K562 (cell line): ENCODE measurements around the gene PATJ. TPM values are rescaled to one million over a fixed set of nuclear protein-coding genes. Genes with fewer than 3 reads are reported as not detected.
"Not testable (repeated sequence)": the region's sequence is repeated elsewhere in the genome, so short reads cannot be mapped to it uniquely, and the experiment has no call there.

Source experiments
- ATAC-seq: fragments of 200-7000 bp; cut with Tn5 transposase; 3 replicates; pipeline ENCODE4 v1.9.1; 2020; ENCODE audit warnings: moderate library complexity
- BruUV-seq: library from RNA; stranded (reverse); fragments of 400-500 nt; replicated peaks from 2 replicates; lab custom pipeline; 2021; lab: Mats Ljungman, UMichigan
- CTCF ChIA-PET: fragments of 300-600 bp; formaldehyde crosslinking; extraction: SDS; loops from one replicate; lab custom pipeline; 2021; ENCODE audit warnings: low intra/inter-chr PET ratio; lab: Yijun Ruan, JAX
- POLR2A ChIA-PET: fragments of 300-600, 350-650 bp; sonication (Branson Sonifier 250); formaldehyde crosslinking; extraction: SDS; loops from one replicate; lab custom pipeline; 2021; ENCODE audit warnings: antibody characterized with exemption, inconsistent platforms; lab: Yijun Ruan, JAX
- DNase-seq, 4 experiments: peaks; one replicate each; pipeline versions ENCODE4 v3.0.0 to v3.0.0-alpha.2; 2011 to 2018; ENCODE audit warnings: low spot score in 3 of 4, mixed read lengths in 3 of 4; ENCODE audit errors: extremely low read depth in 1 of 4
- FAIRE-seq: peaks from 2 replicates; lab custom pipeline; 2011; peaks lifted over from hg19 to GRCh38; lab: Jason Lieb, UNC
- H2AFZ ChIP-seq: 2 replicates; pipeline ENCODE4 v1.6.0; 2011; ENCODE audit warnings: low read depth, low read length, control low read depth, inconsistent platforms
- H3K27ac ChIP-seq: fragments of 200-600 bp; 3 replicates; pipeline ENCODE4 v1.8.0; 2011; ENCODE audit warnings: low read depth, mild to moderate bottlenecking, control low read depth, inconsistent platforms, low read length, moderate library complexity, mixed read lengths; ENCODE audit errors: extremely low read depth
- H3K27me3 ChIP-seq, 2 experiments: fragments of 300-600 bp in 1 of 2; 2 replicates in 1 of 2; 3 replicates in 1 of 2; pipeline versions ENCODE4 v1.6.0 to v1.8.0; 2011; ENCODE audit warnings: inconsistent platforms in 2 of 2, low read length in 2 of 2, mild to moderate bottlenecking in 1 of 2, mixed read lengths in 1 of 2, moderate library complexity in 1 of 2; ENCODE audit not compliant: control insufficient read depth in 2 of 2, insufficient read depth in 2 of 2
- H3K36me3 ChIP-seq: fragments of 300-600 bp; 3 replicates; pipeline ENCODE4 v1.8.0; 2011; ENCODE audit warnings: mild to moderate bottlenecking, low read length, inconsistent platforms; ENCODE audit not compliant: control insufficient read depth, insufficient read depth
- H3K4me1 ChIP-seq, 2 experiments: fragments of 200-600 bp in 1 of 2; replicated peaks in 1 of 2; 2 replicates in 1 of 2; 3 replicates in 1 of 2; pipeline versions ENCODE4 v1.5.1 to v1.8.0; 2011; ENCODE audit warnings: inconsistent platforms in 2 of 2, low read length in 2 of 2, mild to moderate bottlenecking in 1 of 2, mixed read lengths in 1 of 2, moderate library complexity in 1 of 2; ENCODE audit not compliant: control insufficient read depth in 2 of 2, insufficient read depth in 2 of 2
- H3K4me2 ChIP-seq: 2 replicates; pipeline ENCODE4 v1.6.1; 2011; ENCODE audit warnings: low read length, control low read depth, inconsistent platforms, mixed read lengths; ENCODE audit not compliant: insufficient read depth
- H3K4me3 ChIP-seq: fragments of 200-600 bp; sonication (generic), shearing (Covaris generic); 2 replicates; pipeline ENCODE4 v1.5.1; 2016; ENCODE audit warnings: control low read depth, inconsistent platforms
- H3K79me2 ChIP-seq: fragments of 200-600 bp; 3 replicates; pipeline ENCODE4 v1.8.0; 2011; ENCODE audit warnings: low read length, inconsistent platforms; ENCODE audit not compliant: control insufficient read depth, insufficient read depth
- H3K9ac ChIP-seq, 2 experiments: 2 replicates each; pipeline versions ENCODE4 v1.6.0 to v1.6.1; 2011; ENCODE audit warnings: low read depth in 2 of 2, low read length in 2 of 2, control low read depth in 1 of 2, inconsistent platforms in 1 of 2, mild to moderate bottlenecking in 1 of 2, mixed read lengths in 1 of 2; ENCODE audit not compliant: insufficient read depth in 1 of 2
- H3K9me1 ChIP-seq: one replicate; pipeline ENCODE4 v1.6.0; 2011; ENCODE audit warnings: inconsistent platforms, mild to moderate bottlenecking, low read length, moderate library complexity; ENCODE audit not compliant: control insufficient read depth, insufficient read depth
- H3K9me3 ChIP-seq: replicated peaks from 2 replicates; pipeline ENCODE4 v1.5.1; 2011; ENCODE audit warnings: low read depth, low read length, inconsistent platforms; ENCODE audit not compliant: control insufficient read depth, insufficient read depth
- H4K20me1 ChIP-seq: replicated peaks from 2 replicates; pipeline ENCODE4 v1.6.1; 2011; ENCODE audit warnings: low read length, inconsistent platforms, mixed read lengths; ENCODE audit not compliant: control insufficient read depth, insufficient read depth
- FOXK2 ChIP-seq, 2 experiments: fragments of 450-650 bp; IDR thresholded peaks in 1 of 2; conservative IDR thresholded peaks in 1 of 2; 2 replicates each; pipeline ENCODE4 v1.6.1; 2016; ENCODE audit warnings: low read depth in 2 of 2, mild to moderate bottlenecking in 1 of 2
- MAFG ChIP-seq: fragments of 450-650 bp; conservative IDR thresholded peaks from 2 replicates; pipeline ENCODE4 v1.6.1; 2016; ENCODE audit warnings: missing genetic modification characterization, missing compliant biosample characterization
- WGBS: fragments of 100-300 bp; shearing (Covaris generic); methylation state at CpG from one replicate; pipeline ENCODE4 v1.1.6; 2016; ENCODE audit warnings: low coverage, mixed read lengths; ENCODE audit not compliant: insufficient coverage; ENCODE audit errors: missing lambda C conversion rate; 5-methylcytosine and 5-hydroxymethylcytosine counted together
- in situ Hi-C: fragments of 300-500 bp; cut with MboI; formaldehyde crosslinking; loops from 4 replicates; pipeline ENCODE4 v1.15.0; 2018; ENCODE audit warnings: inconsistent platforms, mixed read lengths
- intact Hi-C: fragments of 100-400 bp; cut with micrococcal nuclease; formaldehyde crosslinking; loops from 2 replicates; pipeline ENCODE4 v1.14.2; 2022
- polyA plus RNA-seq, 8 experiments: library from polyadenylated mRNA; depleted of rRNA in 4 of 8; stranded (reverse) in 5 of 8; unstranded in 3 of 8; fragments of >200 nt; fragmentation: Nextera tagmentation in 2 of 8; fragmentation: Illumina TruSeq in 1 of 8; extraction: Ambion mirVana in 2 of 8; extraction: Trizol in 1 of 8; gene quantifications; 2 replicates each; pipeline versions ENCODE4 v1.2.1 to v1.2.3, GENCODE V29; 2011 to 2014; ENCODE audit warnings: inconsistent platforms in 1 of 8, missing spikeins in 1 of 8
- total RNA-seq, 7 experiments: library from RNA; depleted of rRNA in 6 of 7; stranded (reverse); fragments of >200 nt in 6 of 7; fragmentation: Illumina TruSeq in 2 of 7; extraction: Trizol in 2 of 7; gene quantifications; 2 replicates each; pipeline versions ENCODE4 v1.2.1 to v1.2.3, GENCODE V29; 2011 to 2021; ENCODE audit warnings: low replicate concordance in 1 of 7
- TF ChIP-seq, protein P1 (sequence below): fragments of 150-350 bp; conservative IDR thresholded peaks from 2 replicates; pipeline ENCODE4 v1.6.1; 2014; ENCODE audit warnings: low read length

Gene PATJ
- total and polyA plus RNA-seq, 9 of the 15 experiments (the other 6 are each of a cell fraction or from before 2014, with no cell fraction given): 0.22 TPM; not detected in 8

DNA sequence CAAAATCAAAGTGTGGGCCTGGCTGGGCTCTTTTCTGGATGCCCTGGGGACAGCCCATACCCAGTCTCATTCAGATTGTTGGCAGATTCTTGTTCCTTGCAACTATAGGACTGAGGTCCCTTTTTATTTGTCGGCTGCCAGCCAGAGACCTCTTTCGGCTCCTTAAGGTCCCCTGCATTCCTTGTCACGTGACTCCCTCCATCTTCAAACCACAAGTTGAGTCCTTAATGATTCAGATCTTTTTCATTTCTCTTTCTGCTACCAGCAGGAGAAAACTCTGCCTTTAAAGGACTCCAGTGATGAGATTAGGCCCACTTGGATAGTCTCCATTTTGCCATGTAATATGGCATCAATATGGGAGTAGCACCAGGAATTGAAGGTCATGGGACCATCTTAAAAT is 48.6 kb downstream of the PATJ start (continued):
- TF ChIP-seq, protein P1, sequence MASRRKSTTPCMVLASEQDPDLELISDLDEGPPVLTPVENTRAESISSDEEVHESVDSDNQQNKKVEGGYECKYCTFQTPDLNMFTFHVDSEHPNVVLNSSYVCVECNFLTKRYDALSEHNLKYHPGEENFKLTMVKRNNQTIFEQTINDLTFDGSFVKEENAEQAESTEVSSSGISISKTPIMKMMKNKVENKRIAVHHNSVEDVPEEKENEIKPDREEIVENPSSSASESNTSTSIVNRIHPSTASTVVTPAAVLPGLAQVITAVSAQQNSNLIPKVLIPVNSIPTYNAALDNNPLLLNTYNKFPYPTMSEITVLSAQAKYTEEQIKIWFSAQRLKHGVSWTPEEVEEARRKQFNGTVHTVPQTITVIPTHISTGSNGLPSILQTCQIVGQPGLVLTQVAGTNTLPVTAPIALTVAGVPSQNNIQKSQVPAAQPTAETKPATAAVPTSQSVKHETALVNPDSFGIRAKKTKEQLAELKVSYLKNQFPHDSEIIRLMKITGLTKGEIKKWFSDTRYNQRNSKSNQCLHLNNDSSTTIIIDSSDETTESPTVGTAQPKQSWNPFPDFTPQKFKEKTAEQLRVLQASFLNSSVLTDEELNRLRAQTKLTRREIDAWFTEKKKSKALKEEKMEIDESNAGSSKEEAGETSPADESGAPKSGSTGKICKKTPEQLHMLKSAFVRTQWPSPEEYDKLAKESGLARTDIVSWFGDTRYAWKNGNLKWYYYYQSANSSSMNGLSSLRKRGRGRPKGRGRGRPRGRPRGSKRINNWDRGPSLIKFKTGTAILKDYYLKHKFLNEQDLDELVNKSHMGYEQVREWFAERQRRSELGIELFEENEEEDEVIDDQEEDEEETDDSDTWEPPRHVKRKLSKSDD: no peak
- TF ChIP-seq, all 486 proteins: peak for 6

DNA sequence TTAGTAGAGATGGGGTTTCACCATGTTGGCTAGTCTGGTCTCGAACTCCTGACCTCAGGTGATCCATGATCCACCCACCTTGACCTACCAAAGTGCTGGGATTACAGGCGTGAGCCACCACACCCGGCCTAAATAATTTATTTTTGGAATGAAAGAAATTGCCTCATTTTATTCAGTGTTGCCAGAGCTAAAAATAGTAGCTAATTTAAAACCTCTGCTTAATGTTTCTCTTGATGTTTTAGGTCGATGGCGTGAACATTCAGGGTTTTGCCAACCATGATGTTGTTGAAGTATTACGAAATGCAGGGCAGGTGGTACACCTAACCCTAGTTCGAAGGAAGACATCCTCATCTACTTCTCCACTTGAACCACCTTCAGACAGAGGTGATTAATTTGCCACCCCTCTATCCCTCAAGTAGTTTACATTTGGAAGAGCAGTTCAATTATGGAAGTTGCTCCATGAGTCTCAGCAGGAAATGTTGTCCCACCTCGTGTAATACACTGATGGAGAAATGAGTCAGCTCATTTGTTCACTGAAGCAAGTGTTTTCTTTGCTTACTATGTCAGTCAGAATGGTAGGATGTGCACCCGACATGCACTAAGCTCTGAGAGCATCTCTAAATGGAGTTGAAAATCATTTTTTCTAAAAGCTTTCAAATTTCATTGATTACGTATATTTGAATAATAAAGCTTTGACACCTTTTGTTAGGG is 54.9 kb downstream of the PATJ start:
- H3K4me3 ChIP-seq: no peak overlapping the region
- H2AFZ ChIP-seq: no peak overlapping the region
- H3K4me1 ChIP-seq: no peaks in the 10 kb centered on the region
- no peaks in the 10 kb centered on the region for H3K36me3 ChIP-seq
- no peaks in the 10 kb centered on the region for H3K9me1 ChIP-seq
- ATAC-seq: no peak
- POLR2A ChIA-PET: interaction anchor here (0.6 to 1.1 kb wide), 2 partner anchors 12 to 72 kb away, joined by 3 to 5 read pairs; no protein-coding TSS in a partner anchor
- no peak overlapping the region for H3K9ac ChIP-seq
- WGBS: 6% methylated on average over 10 of the region's 10 CpGs
- H3K27ac ChIP-seq: no peak overlapping the region
- TF ChIP-seq FOXK2 (conservative IDR thresholded peaks at IDR 0.05 in 1 of 2, IDR thresholded peaks at IDR 0.05 in 1 of 2; ENCODE audit: low read depth in 2 of 2): no peak
- TF ChIP-seq MAFG: 0 out of 2 replicates have a peak, but pooled peaks have one; percentile 18
- no peak for DNase-seq
- H3K9me3 ChIP-seq: no peaks in the 10 kb centered on the region
- CTCF ChIA-PET: no interaction called here
- no peak for FAIRE-seq
- in situ Hi-C loops (no loop called here), intact Hi-C loops (no loop called here)
- no peak overlapping the region for H3K4me2 ChIP-seq
- no peaks in the 10 kb centered on the region for H3K79me2 ChIP-seq
- H3K27me3 ChIP-seq: peaks cover 4 to 6% of the 10 kb centered on the region in 2 experiments; a peak in 4 of 5 replicates
- H4K20me1 ChIP-seq: no peaks in the 10 kb centered on the region
- BruUV-seq: no TSS peak

- H3K9me3 ChIP-seq, H3K9me1 ChIP-seq, FAIRE-seq, intact Hi-C loops, H3K79me2 ChIP-seq, H3K36me3 ChIP-seq, CTCF ChIA-PET, POLR2A ChIA-PET, BruUV-seq, H4K20me1 ChIP-seq, H3K4me1 ChIP-seq, DNase-seq, H3K4me2 ChIP-seq, H3K9ac ChIP-seq, H3K4me3 ChIP-seq, H2AFZ ChIP-seq, ATAC-seq, H3K27me3 ChIP-seq, in situ Hi-C loops, H3K27ac ChIP-seq: not testable (repeated sequence)
- 0% methylated on average over 1 of the region's 1 CpG for WGBS
Observed at GRCh38 chr1:61801047-61801446, 58.8 kb downstream of the PATJ start.
